Measurements from ENCODE around the gene MRGPRE.

Gene MRGPRE

GRCh38 chr11:3223932-3224381 lies 8.3 kb downstream of the MRGPRE start:
- TF ChIP-seq CTCF (IDR thresholded peaks at IDR 0.05), result no peak
- H3K27ac ChIP-seq, result no peak overlapping the region
- no peak for DNase-seq (ENCODE audit: low spot score)
- no peak overlapping the region for H3K4me3 ChIP-seq

- no peak overlapping the region for H3K27ac ChIP-seq
- no peak for TF ChIP-seq CTCF (IDR thresholded peaks at IDR 0.05)
- DNase-seq (ENCODE audit: low spot score), result no peak
- H3K4me3 ChIP-seq, result no peak overlapping the region
Measured at GRCh38 chr11:3222941-3223915, 9.0 kb downstream of the MRGPRE start.

GRCh38 chr11:3222003-3222855 lies 10.0 kb downstream of the MRGPRE start:
- no peak for TF ChIP-seq CTCF (IDR thresholded peaks at IDR 0.05)
- no peak overlapping the region for H3K27ac ChIP-seq
- H3K4me3 ChIP-seq, result no peak overlapping the region
- DNase-seq (ENCODE audit: low spot score), result peak; percentile 69

GRCh38 chr11:3221408-3222002 lies 10.7 kb downstream of the MRGPRE start:
- DNase-seq (ENCODE audit: low spot score), result peak; percentile 28
- TF ChIP-seq CTCF (IDR thresholded peaks at IDR 0.05), result no peak
- Histone ChIP-seq H3K27ac (no peak overlapping the region), H3K4me3 (no peak overlapping the region)

GRCh38 chr11:3220521-3221407 lies 11.5 kb downstream of the MRGPRE start:
- H3K27ac ChIP-seq, result no peak overlapping the region
- peak; percentile 58 for DNase-seq (ENCODE audit: low spot score)
- TF ChIP-seq CTCF (IDR thresholded peaks at IDR 0.05), result no peak

GRCh38 chr11:3220101-3220500 lies 12.1 kb downstream of the MRGPRE start:
- peak; percentile 69 for DNase-seq (ENCODE audit: low spot score)
- TF ChIP-seq CTCF (IDR thresholded peaks at IDR 0.05), result no peak

More at GRCh38 chr11:3220521-3221407, 11.5 kb downstream of the MRGPRE start:
- H3K4me3 ChIP-seq, result no peak overlapping the region

More at GRCh38 chr11:3220101-3220500, 12.1 kb downstream of the MRGPRE start:
- Histone ChIP-seq H3K4me3 (no peak overlapping the region), H3K27ac (no peak overlapping the region)
